ENCODE measurements around the gene COL9A1.

COL9A1 gene

DNA sequence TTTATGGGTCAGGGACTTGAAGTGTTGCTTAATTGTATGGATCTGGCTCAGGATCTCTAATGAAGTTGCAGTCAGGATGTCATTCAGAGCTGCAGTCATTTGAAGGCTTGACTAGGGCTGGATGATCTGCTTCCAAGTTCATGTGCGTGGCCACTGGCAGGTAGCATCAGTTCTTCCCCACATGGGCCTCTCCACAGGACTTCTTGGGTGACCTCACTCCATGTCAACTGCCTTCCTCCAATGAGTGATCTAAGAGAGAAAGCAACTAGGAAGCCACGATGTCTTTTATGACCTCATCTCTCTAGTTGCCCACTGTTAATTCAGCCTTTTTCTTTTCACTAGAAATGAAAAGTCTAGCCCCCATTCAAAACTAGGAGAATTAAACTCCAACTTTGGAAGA lies 104.1 kb downstream of the COL9A1 start:
- Histone ChIP-seq H3K36me3 (ENCODE audit: control insufficient read depth, low read length) (no peaks in the 10 kb centered on the region), H4K20me1 (ENCODE audit: control insufficient read depth, insufficient read depth, low read depth, low read length) (no peaks in the 10 kb centered on the region), H3K27ac (ENCODE audit: low read depth, low read length) (no peak overlapping the region), H3K4me2 (ENCODE audit: low read length) (no peak overlapping the region), H3K4me1 (ENCODE audit: control insufficient read depth, low read length) (no peaks in the 10 kb centered on the region), H3K79me2 (ENCODE audit: control insufficient read depth, low read length) (no peaks in the 10 kb centered on the region), H3F3A (ENCODE audit: control insufficient read depth, insufficient read depth) (no peaks in the 10 kb centered on the region), H3K27me3 (ENCODE audit: control insufficient read depth, low read length) (0 out of 2 replicates have a peak, but pooled peaks cover 2% of the 10 kb centered on the region), H3K9me3 (ENCODE audit: control insufficient read depth, insufficient read depth, low read length) (no peaks in the 10 kb centered on the region), H3K9me2 (replicated peaks; ENCODE audit: control insufficient read depth, low read length) (no peaks in the 10 kb centered on the region; the same call in 1 of the 2 replicates), H3K4me3 (ENCODE audit: low read length) (no peak overlapping the region)
- TF ChIP-seq EZH2phosphoT487 (IDR thresholded peaks at IDR 0.05; ENCODE audit: borderline replicate concordance, low read length), result no peak
- TF ChIP-seq, protein P1, sequence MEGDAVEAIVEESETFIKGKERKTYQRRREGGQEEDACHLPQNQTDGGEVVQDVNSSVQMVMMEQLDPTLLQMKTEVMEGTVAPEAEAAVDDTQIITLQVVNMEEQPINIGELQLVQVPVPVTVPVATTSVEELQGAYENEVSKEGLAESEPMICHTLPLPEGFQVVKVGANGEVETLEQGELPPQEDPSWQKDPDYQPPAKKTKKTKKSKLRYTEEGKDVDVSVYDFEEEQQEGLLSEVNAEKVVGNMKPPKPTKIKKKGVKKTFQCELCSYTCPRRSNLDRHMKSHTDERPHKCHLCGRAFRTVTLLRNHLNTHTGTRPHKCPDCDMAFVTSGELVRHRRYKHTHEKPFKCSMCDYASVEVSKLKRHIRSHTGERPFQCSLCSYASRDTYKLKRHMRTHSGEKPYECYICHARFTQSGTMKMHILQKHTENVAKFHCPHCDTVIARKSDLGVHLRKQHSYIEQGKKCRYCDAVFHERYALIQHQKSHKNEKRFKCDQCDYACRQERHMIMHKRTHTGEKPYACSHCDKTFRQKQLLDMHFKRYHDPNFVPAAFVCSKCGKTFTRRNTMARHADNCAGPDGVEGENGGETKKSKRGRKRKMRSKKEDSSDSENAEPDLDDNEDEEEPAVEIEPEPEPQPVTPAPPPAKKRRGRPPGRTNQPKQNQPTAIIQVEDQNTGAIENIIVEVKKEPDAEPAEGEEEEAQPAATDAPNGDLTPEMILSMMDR (IDR thresholded peaks at IDR 0.05; ENCODE audit: low read depth, low read length, poor library complexity, severe bottlenecking), result no peak

DNA sequence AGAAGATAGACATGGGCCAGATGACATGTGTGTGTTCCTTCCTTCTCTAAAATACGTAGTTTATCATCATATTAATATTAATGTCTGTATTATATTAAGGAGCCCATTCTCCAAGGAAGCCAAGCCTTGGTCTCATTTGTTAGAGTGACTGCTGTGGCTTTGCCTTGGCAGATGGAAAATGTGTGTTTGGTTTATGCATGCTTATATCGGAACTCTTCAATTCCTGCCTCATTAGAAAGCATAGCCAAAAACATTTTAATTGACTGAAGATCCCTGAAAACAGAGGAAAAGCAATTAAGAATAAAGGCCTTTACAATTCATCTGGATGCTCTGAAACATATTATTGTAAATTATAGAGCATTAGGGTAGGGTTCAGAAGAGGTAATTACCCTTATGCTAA lies 106.4 kb downstream of the COL9A1 start:
- 0 out of 2 replicates have a peak, but pooled peaks cover 2% of the 10 kb centered on the region for H3K27me3 ChIP-seq (ENCODE audit: control insufficient read depth, low read length)
- no peaks in the 10 kb centered on the region for H3F3A ChIP-seq (ENCODE audit: control insufficient read depth, insufficient read depth)
- TF ChIP-seq, protein P1 (IDR thresholded peaks at IDR 0.05; ENCODE audit: low read depth, low read length, poor library complexity, severe bottlenecking), result no peak
- TF ChIP-seq EZH2phosphoT487 (IDR thresholded peaks at IDR 0.05; ENCODE audit: borderline replicate concordance, low read length), result no peak
- no peaks in the 10 kb centered on the region for H3K9me3 ChIP-seq (ENCODE audit: control insufficient read depth, insufficient read depth, low read length)
- no peaks in the 10 kb centered on the region; the same call in 1 of the 2 replicates for H3K9me2 ChIP-seq (replicated peaks; ENCODE audit: control insufficient read depth, low read length)
- no peak overlapping the region for H3K4me3 ChIP-seq (ENCODE audit: low read length)
- H3K4me1 ChIP-seq (ENCODE audit: control insufficient read depth, low read length), result no peaks in the 10 kb centered on the region
- H3K36me3 ChIP-seq (ENCODE audit: control insufficient read depth, low read length), result no peaks in the 10 kb centered on the region
- H3K27ac ChIP-seq (ENCODE audit: low read depth, low read length), result no peak overlapping the region
- no peaks in the 10 kb centered on the region for H3K79me2 ChIP-seq (ENCODE audit: control insufficient read depth, low read length)
- no peaks in the 10 kb centered on the region for H4K20me1 ChIP-seq (ENCODE audit: control insufficient read depth, insufficient read depth, low read depth, low read length)
- no peak overlapping the region for H3K4me2 ChIP-seq (ENCODE audit: low read length)

DNA sequence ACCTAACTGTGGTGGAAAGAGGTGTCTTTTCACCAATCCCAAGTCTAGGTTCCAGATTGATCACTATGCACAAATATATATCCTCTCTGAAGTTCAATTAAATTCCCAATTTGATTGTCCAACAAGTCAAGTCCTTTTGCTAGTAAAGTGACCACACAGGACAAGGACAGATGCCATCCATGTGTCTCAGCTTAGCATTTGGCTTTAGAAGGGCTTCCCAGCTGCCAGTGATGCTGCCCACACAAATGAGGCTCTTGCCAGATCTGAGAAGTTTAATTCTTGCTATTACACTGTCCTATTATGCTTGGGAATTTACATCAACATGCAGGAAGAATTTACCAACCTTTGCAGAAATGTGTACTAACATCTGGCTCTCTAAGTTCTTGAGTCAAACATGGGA lies 108.5 kb downstream of the COL9A1 start:
- Histone ChIP-seq H3K79me2 (ENCODE audit: control insufficient read depth, low read length) (no peaks in the 10 kb centered on the region), H3F3A (ENCODE audit: control insufficient read depth, insufficient read depth) (no peaks in the 10 kb centered on the region), H3K27me3 (ENCODE audit: control insufficient read depth, low read length) (no peaks in the 10 kb centered on the region), H3K36me3 (ENCODE audit: control insufficient read depth, low read length) (no peaks in the 10 kb centered on the region), H3K4me1 (ENCODE audit: control insufficient read depth, low read length) (no peaks in the 10 kb centered on the region), H3K4me3 (ENCODE audit: low read length) (no peak overlapping the region), H3K27ac (ENCODE audit: low read depth, low read length) (no peak overlapping the region), H4K20me1 (ENCODE audit: control insufficient read depth, insufficient read depth, low read depth, low read length) (no peaks in the 10 kb centered on the region), H3K9me2 (replicated peaks; ENCODE audit: control insufficient read depth, low read length) (no peaks in the 10 kb centered on the region; the same call in 1 of the 2 replicates), H3K9me3 (ENCODE audit: control insufficient read depth, insufficient read depth, low read length) (no peaks in the 10 kb centered on the region), H3K4me2 (ENCODE audit: low read length) (no peak overlapping the region)
- no peak for TF ChIP-seq EZH2phosphoT487 (IDR thresholded peaks at IDR 0.05; ENCODE audit: borderline replicate concordance, low read length)
- TF ChIP-seq, protein P1 (IDR thresholded peaks at IDR 0.05; ENCODE audit: low read depth, low read length, poor library complexity, severe bottlenecking), result no peak
